HFFc6 (cell line): Measurements from ENCODE around the gene IL36A. TPM values are rescaled to one million over a fixed set of nuclear protein-coding genes. Genes with fewer than 3 reads are reported as not detected.

Experiments
- DNase-seq: peaks from one replicate; pipeline ENCODE4 v3.0.0-alpha.2; 2018
- H3K27ac Mint-ChIP-seq: 2 replicates; pipeline ENCODE4 v1.8.0; 2020; ENCODE audit warnings: mild to moderate bottlenecking, mixed read lengths
- H3K27me3 Mint-ChIP-seq: 2 replicates; pipeline ENCODE4 v1.8.0; 2021; ENCODE audit warnings: mild to moderate bottlenecking, moderate library complexity, mixed read lengths; ENCODE audit not compliant: insufficient read depth
- H3K36me3 Mint-ChIP-seq: 2 replicates; pipeline ENCODE4 v1.8.0; 2021; ENCODE audit warnings: low read depth, mixed read lengths
- H3K4me1 Mint-ChIP-seq: 2 replicates; pipeline ENCODE4 v1.8.0; 2020; ENCODE audit warnings: low read depth, mixed read lengths
- H3K4me3 Mint-ChIP-seq: 2 replicates; pipeline ENCODE4 v1.8.0; 2020; ENCODE audit warnings: mild to moderate bottlenecking, moderate library complexity, mixed read lengths
- H3K9me3 Mint-ChIP-seq: 2 replicates; pipeline ENCODE4 v1.8.0; 2020; ENCODE audit warnings: mild to moderate bottlenecking, mixed read lengths
- total RNA-seq, 6 experiments: library from RNA; stranded (reverse); fragmentation: NEBNext Ultra II Directional; extraction: Animal tissue kit (Norgen Biotek cat#: 25700); gene quantifications; 2 replicates in 1 of 6; 3 replicates in 5 of 6; pipeline ENCODE4 v1.2.3, GENCODE V29; 2021
- TF ChIP-seq, protein P1 (sequence below): fragments of 200-600 bp; sonication (generic); IDR thresholded peaks from 2 replicates; pipeline ENCODE4 v1.5.0; 2021; ENCODE audit warnings: antibody characterized with exemption, mild to moderate bottlenecking

IL36A gene
- total RNA-seq, 6 experiments from 2014 or later: not detected

DNA sequence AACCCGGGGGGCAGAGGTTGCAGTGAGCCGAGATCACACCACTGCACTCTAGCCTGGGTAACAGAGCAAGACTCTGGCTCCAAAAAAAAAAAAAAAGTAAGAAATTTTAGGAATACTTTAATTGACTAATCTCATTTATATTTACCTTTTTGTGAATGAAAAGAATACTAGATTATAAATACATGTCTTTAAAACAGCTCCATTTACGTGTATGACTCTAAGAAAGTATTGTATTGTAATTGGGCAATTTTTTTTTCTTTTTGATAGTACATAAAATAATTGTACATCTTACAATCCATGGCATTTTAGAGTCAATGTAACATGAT, 8.0 kb downstream of the IL36A start:
- H3K27ac Mint-ChIP-seq: no peak overlapping the region

DNA sequence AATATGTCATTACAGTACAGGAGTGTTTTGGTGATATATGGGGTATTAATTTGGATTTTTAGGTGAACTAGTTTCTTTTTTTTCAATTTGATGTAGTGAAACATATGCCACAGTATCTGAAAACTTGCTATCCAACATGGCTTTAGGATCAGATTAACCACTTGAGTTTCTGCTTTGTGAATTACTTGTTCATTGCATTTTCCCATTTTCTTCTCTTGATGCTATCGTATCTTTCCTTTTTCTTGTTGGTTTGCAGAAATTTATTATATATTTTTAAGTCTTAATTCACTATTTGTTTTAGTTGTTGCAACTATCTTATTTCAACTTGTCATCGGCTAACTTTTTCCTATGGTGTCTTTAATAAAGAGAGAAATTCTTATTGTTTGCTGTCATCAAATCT, 8.8 kb downstream of the IL36A start:
- Mint-ChIP-seq H3K9me3 (peaks cover 6% of the 10 kb centered on the region; the same call in 1 of the 2 replicates), H3K36me3 (no peaks in the 10 kb centered on the region), H3K27ac (no peak overlapping the region), H3K4me3 (no peak overlapping the region), H3K4me1 (peaks cover 38% of the 10 kb centered on the region), H3K27me3 (peaks cover 29% of the 10 kb centered on the region)
- TF ChIP-seq, protein P1, sequence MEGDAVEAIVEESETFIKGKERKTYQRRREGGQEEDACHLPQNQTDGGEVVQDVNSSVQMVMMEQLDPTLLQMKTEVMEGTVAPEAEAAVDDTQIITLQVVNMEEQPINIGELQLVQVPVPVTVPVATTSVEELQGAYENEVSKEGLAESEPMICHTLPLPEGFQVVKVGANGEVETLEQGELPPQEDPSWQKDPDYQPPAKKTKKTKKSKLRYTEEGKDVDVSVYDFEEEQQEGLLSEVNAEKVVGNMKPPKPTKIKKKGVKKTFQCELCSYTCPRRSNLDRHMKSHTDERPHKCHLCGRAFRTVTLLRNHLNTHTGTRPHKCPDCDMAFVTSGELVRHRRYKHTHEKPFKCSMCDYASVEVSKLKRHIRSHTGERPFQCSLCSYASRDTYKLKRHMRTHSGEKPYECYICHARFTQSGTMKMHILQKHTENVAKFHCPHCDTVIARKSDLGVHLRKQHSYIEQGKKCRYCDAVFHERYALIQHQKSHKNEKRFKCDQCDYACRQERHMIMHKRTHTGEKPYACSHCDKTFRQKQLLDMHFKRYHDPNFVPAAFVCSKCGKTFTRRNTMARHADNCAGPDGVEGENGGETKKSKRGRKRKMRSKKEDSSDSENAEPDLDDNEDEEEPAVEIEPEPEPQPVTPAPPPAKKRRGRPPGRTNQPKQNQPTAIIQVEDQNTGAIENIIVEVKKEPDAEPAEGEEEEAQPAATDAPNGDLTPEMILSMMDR: no peak
- no peak for DNase-seq

More for the DNA sequence above, 8.0 kb downstream of the IL36A start:
- Mint-ChIP-seq H3K9me3 (peaks cover 2% of the 10 kb centered on the region; the same call in 1 of the 2 replicates), H3K36me3 (no peaks in the 10 kb centered on the region), H3K4me1 (peaks cover 38% of the 10 kb centered on the region), H3K27me3 (peaks cover 26% of the 10 kb centered on the region), H3K4me3 (no peak overlapping the region)
- DNase-seq: no peak
- TF ChIP-seq, protein P1: no peak

DNA sequence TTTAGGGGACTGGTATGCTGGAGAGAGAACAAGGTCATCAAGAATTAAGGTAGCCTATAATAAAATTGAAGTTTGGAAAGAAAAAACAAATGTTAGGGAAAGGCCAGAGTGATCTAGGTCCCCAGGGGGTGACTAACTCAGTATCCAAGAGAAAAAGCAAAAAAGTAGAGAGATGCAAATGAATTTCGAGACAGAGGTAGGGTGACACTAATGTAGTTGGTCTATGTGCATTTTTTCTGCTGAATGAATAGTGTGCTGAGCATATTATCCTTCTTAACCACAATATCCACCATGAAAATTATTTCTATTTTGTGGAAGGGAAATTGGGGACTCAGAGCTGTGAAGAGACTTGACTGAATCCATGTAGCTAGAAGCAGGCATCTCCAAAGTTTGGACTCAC, 9.8 kb downstream of the IL36A start:
- H3K27me3 Mint-ChIP-seq: peaks cover 36% of the 10 kb centered on the region

DNA sequence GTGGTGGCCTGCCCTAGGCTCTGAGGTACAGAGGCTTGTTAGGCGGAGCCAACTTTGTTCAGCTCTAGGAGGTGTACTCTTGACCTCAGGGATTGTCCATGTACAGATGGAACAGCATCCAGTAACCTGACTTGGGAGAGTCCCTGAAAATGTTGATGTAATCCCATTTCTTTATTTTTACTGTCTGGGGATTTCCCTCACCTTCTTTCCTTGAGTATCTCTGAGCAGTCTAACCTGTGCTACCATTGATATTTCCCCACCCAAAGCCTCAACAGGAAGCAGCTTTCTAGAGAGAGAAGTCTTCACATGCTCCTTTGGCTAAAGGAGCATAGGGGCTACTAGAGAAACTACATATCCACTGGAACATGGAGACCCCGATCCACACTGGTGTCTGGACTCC, 10.4 kb downstream of the IL36A start:
- Mint-ChIP-seq H3K4me1 (peaks cover 25% of the 10 kb centered on the region), H3K9me3 (peaks cover 6% of the 10 kb centered on the region; the same call in 1 of the 2 replicates), H3K36me3 (no peaks in the 10 kb centered on the region), H3K27ac (no peak overlapping the region), H3K4me3 (no peak overlapping the region), H3K27me3 (peaks cover 36% of the 10 kb centered on the region)
- DNase-seq: no peak
- TF ChIP-seq, protein P1: no peak

More for the DNA sequence above, 9.8 kb downstream of the IL36A start:
- peaks cover 6% of the 10 kb centered on the region; the same call in 1 of the 2 replicates for H3K9me3 Mint-ChIP-seq
- no peak overlapping the region for H3K4me3 Mint-ChIP-seq
- H3K36me3 Mint-ChIP-seq: no peaks in the 10 kb centered on the region
- no peak for DNase-seq
- TF ChIP-seq, protein P1: no peak
- peaks cover 31% of the 10 kb centered on the region for H3K4me1 Mint-ChIP-seq
- H3K27ac Mint-ChIP-seq: no peak overlapping the region

DNA sequence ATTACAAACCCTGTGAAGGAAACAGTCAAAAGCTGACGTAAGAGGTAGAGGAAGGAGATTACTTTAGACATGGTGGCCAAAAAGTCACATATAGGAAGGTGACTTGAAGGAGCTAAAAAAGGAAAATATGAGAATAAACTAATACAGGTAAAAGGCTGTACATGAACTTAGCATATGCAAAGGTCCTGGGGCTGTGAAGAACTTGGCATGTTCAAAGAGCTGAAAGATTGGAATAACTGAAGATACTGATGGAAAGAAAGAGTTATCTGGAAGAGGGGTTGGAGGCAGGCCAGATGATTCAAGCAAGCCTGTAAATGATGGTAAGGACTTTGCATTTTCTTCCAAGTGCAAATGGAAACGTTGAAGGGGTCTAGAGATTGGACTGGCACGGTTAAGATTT, 13.2 kb downstream of the IL36A start:
- peaks cover 6% of the 10 kb centered on the region; the same call in 1 of the 2 replicates for H3K9me3 Mint-ChIP-seq
- no peaks in the 10 kb centered on the region for H3K36me3 Mint-ChIP-seq
- no peak overlapping the region for H3K27ac Mint-ChIP-seq
- 0 out of 2 replicates have a peak, but pooled peaks cover 5% of the 10 kb centered on the region for H3K4me1 Mint-ChIP-seq
- TF ChIP-seq, protein P1: no peak
- no peak overlapping the region for H3K4me3 Mint-ChIP-seq
- peaks cover 49% of the 10 kb centered on the region for H3K27me3 Mint-ChIP-seq
- no peak for DNase-seq

DNA sequence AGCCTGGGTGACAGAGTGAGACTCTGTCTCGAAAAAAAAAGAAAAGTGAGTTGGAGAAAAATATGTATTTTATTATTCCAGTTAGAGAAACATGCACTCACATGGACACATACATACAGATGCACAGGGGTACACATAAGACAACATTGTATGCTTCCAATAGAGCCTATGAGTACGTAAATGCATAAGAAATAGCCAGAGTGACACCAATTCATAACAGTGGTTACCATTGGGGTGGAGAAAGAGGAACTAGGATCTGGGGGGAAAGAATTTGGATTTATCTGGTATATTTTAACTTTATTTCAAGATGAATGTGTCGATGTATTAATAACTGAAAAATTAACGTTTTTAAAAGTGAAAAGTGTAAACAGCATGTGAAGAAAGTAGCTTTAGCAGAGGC, 16.1 kb downstream of the IL36A start:
- Mint-ChIP-seq H3K9me3 (peaks cover 6% of the 10 kb centered on the region; the same call in 1 of the 2 replicates), H3K36me3 (no peaks in the 10 kb centered on the region)
- no peak for DNase-seq

More for the DNA sequence above, 16.1 kb downstream of the IL36A start:
- H3K4me3 Mint-ChIP-seq: no peak overlapping the region
- no peak overlapping the region for H3K27ac Mint-ChIP-seq
- H3K4me1 Mint-ChIP-seq: no peaks in the 10 kb centered on the region
- TF ChIP-seq, protein P1: no peak
- peaks cover 46% of the 10 kb centered on the region for H3K27me3 Mint-ChIP-seq
